Peyer's patch (tissue), 4 donors: Measurements from ENCODE around the gene NLRP9. TPM values are rescaled to one million over a fixed set of nuclear protein-coding genes. Genes with fewer than 3 reads are reported as not detected.
A peak's percentile ranks its signal among the peaks of the same experiment; 100 is the strongest.

ENCODE experiments used
- DNase-seq, 3 donors: peaks; one replicate each; pipeline ENCODE4 v3.0.0-alpha.2; 2017 to 2019
- H3K27ac ChIP-seq, 4 donors: fragments of 200-600 bp; sonication (generic); one replicate each; pipeline ENCODE4 v1.5.1; 2016 to 2019
- H3K27me3 ChIP-seq, 2 donors: fragments of 200-600 bp; sonication (generic); one replicate each; pipeline ENCODE4 v1.5.1; 2019
- H3K36me3 ChIP-seq, 3 donors: fragments of 200-600 bp; sonication (generic); one replicate each; pipeline ENCODE4 v1.5.1; 2016 to 2019
- H3K4me1 ChIP-seq, 4 donors: fragments of 200-600 bp; sonication (generic); one replicate each; pipeline ENCODE4 v1.5.1; 2016 to 2019
- H3K4me3 ChIP-seq, 4 donors: fragments of 200-600 bp; sonication (generic); 1 replicate in 3 of 4; 2 replicates in 1 of 4; pipeline ENCODE4 v1.5.1; 2016 to 2019; ENCODE audit warnings: mild to moderate bottlenecking in 1 of 4
- H3K9me3 ChIP-seq, 4 donors: fragments of 200-600 bp; sonication (generic); one replicate each; pipeline ENCODE4 v1.5.1; 2016 to 2019; ENCODE audit warnings: mild to moderate bottlenecking in 1 of 4
- POLR2A ChIP-seq, 2 donors: fragments of 450-650 bp; IDR thresholded peaks; one replicate each; pipeline ENCODE4 v1.5.1; 2017; ENCODE audit warnings: antibody characterized with exemption in 2 of 2, mild to moderate bottlenecking in 2 of 2, moderate library complexity in 2 of 2
- total RNA-seq, 4 donors: library from RNA; depleted of rRNA; stranded (reverse); fragments of >200 nt; gene quantifications; one replicate each; pipeline ENCODE4 v1.1.0, GENCODE V29; 2016
- TF ChIP-seq, protein P1 (sequence below), 6 experiments: fragments of 450-650 bp in 4 of 6; fragments of 200-600 bp in 2 of 6; sonication (generic) in 1 of 6; IDR thresholded peaks; one replicate each; pipeline ENCODE4 v1.5.1; 2017 to 2019; ENCODE audit warnings: antibody characterized with exemption in 6 of 6, mild to moderate bottlenecking in 3 of 6, moderate library complexity in 1 of 6

NLRP9 gene
- total RNA-seq, 4 donors from 2014 or later: not detected

DNA sequence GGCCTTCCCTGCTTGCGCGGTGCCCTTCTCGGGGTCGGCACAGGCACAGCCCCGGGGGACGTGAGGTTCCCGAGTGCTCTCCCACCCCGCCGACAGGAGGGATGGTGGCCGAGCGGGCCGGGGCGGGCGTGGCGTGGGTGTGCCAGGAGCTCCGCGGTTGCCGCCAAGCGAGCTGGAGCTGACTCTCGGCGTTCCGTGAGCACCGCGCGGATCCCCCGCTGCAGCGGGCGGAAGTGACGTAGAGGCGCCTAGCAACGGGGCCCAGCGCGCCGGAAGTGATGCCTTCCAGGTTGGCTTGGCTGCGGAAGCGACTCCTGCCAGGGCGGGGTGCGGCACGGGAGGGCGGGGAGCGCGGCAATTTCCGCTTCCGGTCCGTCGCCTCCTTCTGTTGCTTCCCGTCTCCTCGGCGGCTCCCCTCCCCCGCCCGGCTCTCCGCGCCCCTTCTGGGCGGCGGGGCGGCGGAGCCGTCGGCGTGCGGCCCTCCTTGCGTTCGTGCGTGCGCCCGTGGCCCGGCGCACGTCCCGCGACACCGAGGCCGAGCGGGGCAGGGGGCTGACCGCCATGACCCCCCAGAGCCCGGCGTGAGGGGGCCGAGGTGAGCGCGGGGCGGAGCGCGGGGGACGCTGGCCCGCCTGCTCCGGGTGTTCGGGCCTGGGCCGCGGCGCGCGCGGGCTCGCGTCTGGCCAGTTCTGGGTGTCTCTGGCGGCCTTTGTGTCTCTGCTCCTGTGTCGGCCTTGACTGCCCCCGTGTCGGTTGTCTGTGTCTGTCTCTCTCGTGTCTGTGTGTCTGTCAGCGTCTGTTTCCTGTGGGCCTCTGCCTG, 63.2 kb downstream of the NLRP9 start, which contains the start of gene EPN1:
EPN1 (plus strand) TSS at position 386 of the 820 bp plus-strand sequence. CDS start 3,402 bp downstream, outside the sequence.
- H3K27me3 ChIP-seq: no peaks in the 10 kb centered on the region
- DNase-seq: peak; percentile 96 to 99 (median 98)
- H3K27ac ChIP-seq: peak within 1 kb of the TSS; percentile 93 to 97 (median 94)
- H3K9me3 ChIP-seq: no peaks in the 10 kb centered on the region
- peaks cover 0 to 52% (median 0%) of the 10 kb centered on the region in 3 donors for H3K36me3 ChIP-seq
- peaks cover 4 to 57% (median 25%) of the 10 kb centered on the region in 4 donors for H3K4me1 ChIP-seq
- peak; percentile 58 to 66 for TF ChIP-seq POLR2A (IDR thresholded peaks at IDR 0.05)
- TF ChIP-seq, protein P1, sequence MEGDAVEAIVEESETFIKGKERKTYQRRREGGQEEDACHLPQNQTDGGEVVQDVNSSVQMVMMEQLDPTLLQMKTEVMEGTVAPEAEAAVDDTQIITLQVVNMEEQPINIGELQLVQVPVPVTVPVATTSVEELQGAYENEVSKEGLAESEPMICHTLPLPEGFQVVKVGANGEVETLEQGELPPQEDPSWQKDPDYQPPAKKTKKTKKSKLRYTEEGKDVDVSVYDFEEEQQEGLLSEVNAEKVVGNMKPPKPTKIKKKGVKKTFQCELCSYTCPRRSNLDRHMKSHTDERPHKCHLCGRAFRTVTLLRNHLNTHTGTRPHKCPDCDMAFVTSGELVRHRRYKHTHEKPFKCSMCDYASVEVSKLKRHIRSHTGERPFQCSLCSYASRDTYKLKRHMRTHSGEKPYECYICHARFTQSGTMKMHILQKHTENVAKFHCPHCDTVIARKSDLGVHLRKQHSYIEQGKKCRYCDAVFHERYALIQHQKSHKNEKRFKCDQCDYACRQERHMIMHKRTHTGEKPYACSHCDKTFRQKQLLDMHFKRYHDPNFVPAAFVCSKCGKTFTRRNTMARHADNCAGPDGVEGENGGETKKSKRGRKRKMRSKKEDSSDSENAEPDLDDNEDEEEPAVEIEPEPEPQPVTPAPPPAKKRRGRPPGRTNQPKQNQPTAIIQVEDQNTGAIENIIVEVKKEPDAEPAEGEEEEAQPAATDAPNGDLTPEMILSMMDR (IDR thresholded peaks at IDR 0.05): peak in 1 of 6 experiments; percentile 23
- peak within 1 kb of the TSS; percentile 74 to 94 (median 86) for H3K4me3 ChIP-seq

- Histone ChIP-seq H3K4me1 (peaks cover 4 to 54% (median 22%) of the 10 kb centered on the region in 4 donors), H3K27me3 (no peaks in the 10 kb centered on the region), H3K9me3 (no peaks in the 10 kb centered on the region), H3K4me3 (peak overlapping the region; percentile 74 to 94 (median 86)), H3K27ac (peak overlapping the region; percentile 93 to 97 (median 94)), H3K36me3 (peaks cover 0 to 52% (median 0%) of the 10 kb centered on the region in 3 donors)
- no peak for DNase-seq
- TF ChIP-seq, protein P1 (IDR thresholded peaks at IDR 0.05): no peak
- TF ChIP-seq POLR2A (IDR thresholded peaks at IDR 0.05): no peak
Measured at GRCh38 chr19:55674459-55674840, 63.8 kb downstream of the NLRP9 start.

- Histone ChIP-seq H3K27me3 (no peaks in the 10 kb centered on the region), H3K27ac (peak overlapping the region in 3 of 4 donors; percentile 93 to 97 (median 94)), H3K36me3 (peaks cover 0 to 52% (median 0%) of the 10 kb centered on the region in 3 donors), H3K4me1 (peaks cover 4 to 54% (median 18%) of the 10 kb centered on the region in 4 donors), H3K9me3 (no peaks in the 10 kb centered on the region), H3K4me3 (no peak overlapping the region)
- no peak for DNase-seq
- no peak for TF ChIP-seq POLR2A (IDR thresholded peaks at IDR 0.05)
- TF ChIP-seq, protein P1 (IDR thresholded peaks at IDR 0.05): no peak
Measured at GRCh38 chr19:55673889-55674288, 64.3 kb downstream of the NLRP9 start.

DNA sequence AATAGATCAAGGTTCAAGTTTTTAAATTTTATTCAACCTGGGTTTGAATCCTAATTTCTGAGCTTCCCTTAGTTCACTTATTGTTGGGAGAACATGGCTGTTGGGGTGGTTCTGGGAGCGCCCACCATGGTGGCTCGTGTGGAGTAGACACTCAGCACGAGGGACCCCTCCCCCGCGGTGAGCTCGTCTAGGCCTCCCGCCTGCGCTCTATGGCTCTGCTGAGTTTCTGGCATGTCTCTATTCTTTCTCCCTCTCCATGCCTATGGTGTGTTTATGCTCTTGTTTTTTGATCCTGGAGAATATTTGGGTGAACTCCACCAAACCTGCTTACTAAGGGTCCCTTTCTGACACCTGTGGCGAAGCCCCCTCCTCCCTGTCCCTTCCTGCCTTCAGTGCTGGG, 64.7 kb downstream of the NLRP9 start:
- Histone ChIP-seq H3K9me3 (no peaks in the 10 kb centered on the region), H3K27me3 (no peaks in the 10 kb centered on the region), H3K36me3 (peaks cover 0 to 52% (median 0%) of the 10 kb centered on the region in 3 donors), H3K4me3 (no peak overlapping the region), H3K27ac (no peak overlapping the region), H3K4me1 (peaks cover 4 to 54% (median 17%) of the 10 kb centered on the region in 4 donors)
- TF ChIP-seq, protein P1 (IDR thresholded peaks at IDR 0.05): no peak
- no peak for TF ChIP-seq POLR2A (IDR thresholded peaks at IDR 0.05)
- no peak for DNase-seq

DNA sequence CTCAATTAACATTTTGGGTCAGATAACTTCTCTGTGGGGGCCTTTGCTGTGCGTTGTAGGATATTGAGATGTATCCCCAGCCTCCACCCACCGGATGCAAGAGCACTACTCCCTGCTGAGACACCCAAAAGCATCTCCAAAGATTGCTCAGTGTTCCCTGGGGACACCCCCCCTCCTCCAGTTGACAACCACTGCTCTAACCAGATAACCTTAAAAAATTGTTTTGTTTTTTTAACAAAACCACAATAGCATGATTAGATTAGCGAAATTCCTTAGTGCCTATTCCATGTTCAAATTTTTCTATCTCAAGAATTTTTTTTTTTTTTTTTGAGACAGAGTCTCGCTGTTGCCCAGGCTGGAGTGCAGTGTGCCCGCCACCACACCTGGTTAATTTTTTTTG, 65.8 kb downstream of the NLRP9 start:
- no peak for DNase-seq
- Histone ChIP-seq H3K9me3 (no peaks in the 10 kb centered on the region), H3K27ac (no peak overlapping the region), H3K4me1 (peaks cover 4 to 53% (median 12%) of the 10 kb centered on the region in 4 donors), H3K27me3 (no peaks in the 10 kb centered on the region), H3K4me3 (no peak overlapping the region), H3K36me3 (peaks cover 0 to 61% (median 0%) of the 10 kb centered on the region in 3 donors)
- TF ChIP-seq, protein P1 (IDR thresholded peaks at IDR 0.05): no peak
- no peak for TF ChIP-seq POLR2A (IDR thresholded peaks at IDR 0.05)
